NCI-H2196 (cell line): Measurements from ENCODE around the gene SMURF1.
"Not testable (repeated sequence)": the region's sequence is repeated elsewhere in the genome, so short reads cannot be mapped to it uniquely, and the experiment has no call there.

Experiments used
- DNase-seq: peaks from one replicate; lab custom pipeline; 2025; ENCODE audit not compliant: unreplicated experiment; lab: John Stamatoyannopoulos, UW

The SMURF1 gene

GRCh38 chr7:99121496-99122021 lies 22.3 kb downstream of the SMURF1 start:
- no peak for DNase-seq

DNA sequence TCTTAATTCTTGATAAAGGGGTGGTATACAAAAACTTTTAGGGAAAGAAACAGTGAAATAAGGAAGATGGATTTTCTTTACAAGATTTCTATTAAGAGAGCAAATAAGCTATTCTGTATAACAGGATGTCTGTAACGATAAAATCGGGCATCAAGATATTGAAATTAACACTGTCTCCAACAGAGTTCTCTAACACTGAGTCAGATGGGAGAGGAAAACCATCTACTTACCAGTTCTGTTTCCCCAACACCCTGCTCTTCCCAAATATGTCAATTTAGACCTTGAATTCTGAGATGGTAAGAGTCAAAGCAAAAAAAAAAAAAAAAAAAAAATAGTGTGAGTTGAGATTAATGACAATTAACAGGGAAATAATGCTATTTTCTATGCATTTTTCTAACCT lies 23.0 kb downstream of the SMURF1 start:
- no peak for DNase-seq

GRCh38 chr7:99120501-99120900 lies 23.4 kb downstream of the SMURF1 start:
- DNase-seq, result no peak

- no peak for DNase-seq
Measured at GRCh38 chr7:99118077-99118476, 25.8 kb downstream of the SMURF1 start.

DNA sequence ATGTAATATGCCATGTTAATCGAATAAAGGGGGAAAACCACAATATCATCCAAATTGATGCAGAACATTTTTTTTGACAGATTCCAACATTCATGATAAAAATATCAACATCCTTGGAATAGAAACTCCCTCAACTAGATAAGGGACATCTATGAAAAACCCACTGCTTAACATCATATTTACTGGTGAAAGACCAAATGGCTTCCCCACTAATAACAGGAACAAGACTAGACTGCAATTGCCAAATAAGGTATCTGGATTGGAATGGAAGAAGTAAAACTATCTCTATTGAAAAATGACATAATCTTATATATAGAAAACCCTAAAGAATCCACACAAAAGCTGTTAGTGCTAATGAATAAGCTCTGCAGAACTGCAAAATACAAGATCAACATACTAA lies 27.8 kb downstream of the SMURF1 start:
- DNase-seq, result no peak

DNA sequence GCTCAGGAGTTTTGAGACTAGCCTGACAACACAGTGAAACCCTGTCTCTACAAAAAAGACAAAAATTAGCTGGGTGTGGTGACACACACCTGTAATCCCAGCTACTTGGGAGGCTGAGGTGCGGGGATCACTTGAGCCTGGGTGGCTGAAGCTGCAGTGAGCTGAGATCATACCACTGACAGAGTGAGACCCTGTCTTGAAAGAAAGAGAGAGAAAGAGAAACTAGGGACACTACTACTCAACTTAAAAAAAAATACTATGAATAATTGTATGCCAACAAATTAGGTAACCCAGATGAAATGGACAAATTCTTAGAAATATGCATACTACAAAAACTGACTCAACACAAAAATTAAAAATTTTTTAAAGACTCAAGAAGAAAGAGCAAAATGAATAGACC lies 28.5 kb downstream of the SMURF1 start:
- DNase-seq, result no peak

DNA sequence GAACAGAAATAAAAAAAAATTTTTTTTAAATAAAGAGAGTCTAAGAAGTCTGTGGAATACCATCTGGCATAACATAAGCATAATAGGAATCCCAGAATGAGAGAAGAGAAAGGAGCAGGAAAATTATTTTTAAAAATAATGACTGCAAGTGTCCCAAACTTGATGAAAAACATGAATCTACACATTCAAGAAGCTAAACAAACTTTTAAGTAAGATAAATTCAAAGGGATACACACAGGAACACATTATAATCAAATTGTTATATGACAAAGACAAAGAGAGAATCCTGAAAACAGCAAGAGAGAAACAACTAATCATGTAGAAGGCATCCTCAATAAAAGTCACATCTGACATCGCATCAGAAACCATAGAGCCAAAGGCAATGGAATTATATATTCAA lies 30.9 kb downstream of the SMURF1 start:
- DNase-seq, result no peak

DNA sequence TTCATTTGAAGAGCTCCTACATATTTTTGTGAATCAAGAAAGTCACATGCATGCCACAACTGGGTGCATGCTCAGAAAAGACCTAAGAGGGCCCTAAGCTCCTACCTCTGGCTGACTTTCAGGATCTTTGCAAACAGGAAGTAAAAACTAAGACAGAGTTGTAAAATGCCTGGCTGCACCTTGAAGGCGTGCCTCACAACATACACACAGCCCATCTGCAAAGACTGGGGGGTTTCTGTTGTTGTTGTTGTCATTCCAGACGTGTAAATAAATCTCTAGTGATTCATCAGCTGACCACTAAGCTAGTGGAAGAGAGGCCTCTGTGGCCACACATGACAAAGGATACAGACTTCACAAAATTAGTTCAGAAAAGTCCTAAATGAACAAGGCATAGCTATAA lies 31.8 kb downstream of the SMURF1 start:
- no peak for DNase-seq

GRCh38 chr7:99111591-99111990 lies 32.3 kb downstream of the SMURF1 start:
- no peak for DNase-seq

- no peak for DNase-seq
Measured at GRCh38 chr7:99109108-99110051, 34.5 kb downstream of the SMURF1 start.

DNA sequence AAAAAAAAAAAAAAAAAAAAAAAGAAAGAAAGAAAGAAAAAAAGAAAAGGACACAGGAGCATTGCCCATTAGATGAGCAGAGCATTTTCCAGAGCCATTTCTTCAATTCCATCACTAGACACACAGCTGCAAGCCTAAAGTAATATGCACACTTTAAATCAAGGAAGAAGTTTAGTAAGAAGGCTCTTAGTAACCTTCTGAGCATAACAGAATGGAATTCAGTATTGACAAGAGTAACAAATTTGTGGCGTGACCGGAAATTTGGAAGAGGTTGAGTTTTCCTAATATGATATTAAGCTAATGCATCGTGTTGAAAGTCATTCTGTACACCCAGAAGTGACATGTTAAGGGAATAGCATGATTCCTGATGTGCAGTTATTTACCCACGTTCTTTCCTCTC lies 35.3 kb downstream of the SMURF1 start:
- DNase-seq, result no peak

GRCh38 chr7:99106821-99107241 lies 37.1 kb downstream of the SMURF1 start:
- DNase-seq, result no peak

DNA sequence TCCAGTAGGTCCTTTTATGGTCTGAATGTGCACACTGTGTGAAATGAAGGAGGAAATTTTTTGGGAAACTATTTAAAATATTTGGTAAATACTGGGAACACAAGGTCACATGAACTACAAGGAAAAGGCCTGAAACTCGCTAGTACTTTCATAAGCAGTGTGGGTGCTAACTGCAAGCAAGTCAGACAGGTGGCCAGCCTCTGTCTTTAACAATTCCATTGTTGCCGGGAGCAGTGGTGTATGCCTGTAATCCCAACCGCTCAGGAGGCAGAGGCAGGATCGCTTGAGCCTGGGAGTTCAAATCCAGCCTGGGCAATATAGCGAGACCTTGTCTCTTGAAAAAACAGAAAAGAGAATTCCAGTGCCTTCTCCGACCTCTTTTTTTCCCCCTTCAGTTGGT lies 37.5 kb downstream of the SMURF1 start:
- no peak for DNase-seq

GRCh38 chr7:99105756-99106155 lies 38.2 kb downstream of the SMURF1 start:
- no peak for DNase-seq

DNA sequence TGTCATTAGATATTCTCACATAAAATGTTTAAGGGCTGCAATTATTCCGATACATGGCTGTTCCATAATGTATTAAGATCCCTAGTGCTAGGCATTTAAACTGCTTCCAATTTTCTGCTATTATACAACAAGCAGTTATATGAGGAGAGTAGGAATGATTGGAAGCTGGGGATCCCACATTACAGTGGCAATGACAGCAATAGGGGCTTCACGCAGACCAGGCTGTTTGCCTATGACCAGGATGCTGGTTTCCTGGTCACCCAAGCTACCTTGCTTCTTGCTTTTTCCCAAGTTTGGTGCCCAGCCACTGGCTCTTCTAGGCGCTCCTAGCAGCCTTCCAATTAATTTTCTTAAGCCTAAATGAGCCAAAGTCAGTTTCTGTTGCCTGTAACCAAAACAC lies 39.3 kb downstream of the SMURF1 start:
- DNase-seq, result no peak

DNA sequence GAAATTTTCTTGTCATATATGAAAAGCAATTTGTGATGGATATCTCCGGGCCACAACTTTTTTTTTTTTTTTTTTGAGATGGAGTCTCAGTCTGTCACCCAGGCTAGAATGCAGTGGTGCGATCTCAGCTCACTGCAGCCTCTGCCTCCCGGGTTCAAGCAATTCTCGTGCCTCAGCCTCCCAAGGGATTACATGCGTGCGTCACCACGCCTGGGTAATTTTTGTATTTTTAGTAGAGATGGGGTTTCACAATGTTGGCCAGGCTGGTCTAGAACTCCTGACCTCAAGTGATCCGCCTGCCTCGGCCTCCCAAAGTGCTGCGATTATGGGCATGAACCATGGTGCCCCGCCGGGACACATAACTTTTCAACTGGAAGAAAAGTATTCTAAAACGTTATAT lies 40.1 kb downstream of the SMURF1 start:
- DNase-seq, result not testable (repeated sequence)

DNA sequence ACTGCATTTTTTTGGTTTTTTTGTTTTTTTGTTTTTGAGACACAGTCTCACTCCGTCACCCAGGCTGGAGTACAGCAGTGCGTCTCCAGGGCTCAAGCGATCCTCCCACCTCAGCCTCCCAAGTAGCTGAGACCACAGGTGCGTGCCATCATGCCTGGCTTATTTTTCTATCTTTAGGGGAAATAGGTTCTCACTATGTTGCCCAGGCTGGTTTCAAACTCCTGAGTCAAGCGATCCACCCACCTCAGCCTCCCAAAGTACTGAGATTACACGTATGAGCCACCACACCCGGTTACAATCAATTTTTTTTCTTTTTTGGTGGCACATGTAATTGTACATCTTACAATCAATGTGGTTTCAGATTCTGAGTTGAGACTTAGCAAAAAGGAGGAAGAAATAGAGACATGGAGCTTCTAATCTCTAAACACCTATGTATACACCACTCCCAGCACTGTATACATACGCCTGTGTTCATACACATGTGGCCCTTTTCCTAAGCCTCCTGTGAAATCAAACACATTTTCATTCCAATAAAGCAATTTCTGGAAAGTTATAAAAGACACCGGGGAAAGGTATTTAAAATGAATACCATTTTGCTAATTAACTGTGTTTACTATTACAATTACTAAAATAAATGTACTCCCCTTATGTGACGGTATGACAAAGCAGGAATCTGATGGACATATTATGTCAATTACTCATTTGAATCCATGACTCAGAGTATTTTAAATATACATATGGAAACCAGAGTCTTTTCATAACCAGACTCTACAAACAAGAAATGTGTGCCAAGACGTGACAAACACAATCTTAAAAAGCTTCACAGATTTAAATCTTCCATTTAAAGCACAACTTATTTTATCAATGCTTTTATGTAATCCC lies 40.9 kb downstream of the SMURF1 start:
- DNase-seq, result no peak

GRCh38 chr7:99102361-99102760 lies 41.5 kb downstream of the SMURF1 start:
- no peak for DNase-seq

- DNase-seq, result not testable (repeated sequence)
Measured at GRCh38 chr7:99101516-99101915, 42.4 kb downstream of the SMURF1 start.

DNA sequence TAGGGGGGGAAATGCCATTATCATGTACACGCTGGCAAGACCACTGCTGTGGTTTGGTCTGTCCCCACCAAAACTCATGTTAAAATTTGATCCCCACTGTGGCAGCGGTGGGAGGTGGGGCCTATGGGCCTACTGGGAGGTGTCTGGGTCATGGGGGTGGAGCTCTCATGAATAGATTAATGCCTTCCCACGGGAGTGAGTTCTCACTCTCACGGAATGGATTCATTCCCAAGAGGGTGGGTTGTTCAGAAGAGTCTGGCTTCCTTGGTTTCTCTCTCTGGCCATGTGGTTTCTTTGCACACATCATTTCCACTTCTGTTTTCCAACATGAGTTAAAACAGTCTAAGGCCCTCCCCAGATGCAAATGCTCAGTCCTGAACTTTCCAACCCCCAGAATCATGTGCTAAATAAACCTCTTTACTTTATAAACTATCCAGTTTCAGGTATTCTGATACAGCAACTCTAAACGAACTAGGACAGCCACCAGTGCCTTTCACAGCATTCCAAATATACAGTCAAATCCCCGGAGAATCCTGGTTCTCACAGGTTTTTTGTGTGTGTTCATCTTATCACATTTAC lies 44.3 kb downstream of the SMURF1 start:
- no peak for DNase-seq

GRCh38 chr7:99098824-99099498 lies 44.9 kb downstream of the SMURF1 start:
- no peak for DNase-seq
